Lower lobe of right lung (tissue), 2 donors: ENCODE measurements around the gene SNN. TPM values are rescaled to one million over a fixed set of nuclear protein-coding genes. Genes with fewer than 3 reads are reported as not detected.

Source experiments
- ATAC-seq, 2 donors: fragments of 200-7000 bp; cut with Tn5 transposase; one replicate each; pipeline ENCODE4 v1.9.1; 2020 to 2022; ENCODE audit warnings: mild to moderate bottlenecking in 2 of 2, moderate library complexity in 2 of 2
- DNase-seq: peaks from one replicate; pipeline ENCODE4 v3.0.0-alpha.2; 2020
- H3K27ac ChIP-seq: fragments of 200-600 bp; one replicate; pipeline ENCODE4 v1.8.0; 2022
- H3K27me3 ChIP-seq: fragments of 200-600 bp; one replicate; pipeline ENCODE4 v1.8.0; 2022; ENCODE audit warnings: low read depth
- H3K36me3 ChIP-seq: fragments of 200-600 bp; one replicate; pipeline ENCODE4 v1.8.0; 2022; ENCODE audit warnings: mild to moderate bottlenecking
- H3K4me1 ChIP-seq: fragments of 200-600 bp; one replicate; pipeline ENCODE4 v1.8.0; 2022
- H3K4me3 ChIP-seq: fragments of 200-600 bp; one replicate; pipeline ENCODE4 v1.8.0; 2022; ENCODE audit warnings: mild to moderate bottlenecking
- H3K9me3 ChIP-seq: fragments of 200-600 bp; one replicate; pipeline ENCODE4 v1.8.0; 2022
- intact Hi-C: fragments of 100-400 bp; cut with DNase I; formaldehyde crosslinking; loops from one replicate; pipeline ENCODE4 v1.11.0; 2022
- total RNA-seq: library from RNA; stranded (reverse); fragmentation: NEBNext Ultra II Directional; extraction: Animal tissue kit (Norgen Biotek cat#: 25700); gene quantifications from one replicate; pipeline ENCODE4 v1.2.1, GENCODE V29; 2021
- TF ChIP-seq, protein P1 (sequence below): fragments of 200-600 bp; IDR thresholded peaks from one replicate; pipeline ENCODE4 v1.8.0; 2022; ENCODE audit warnings: antibody characterized with exemption, mild to moderate bottlenecking
- donor health status: DM: no; HTN: yes; CAD: no; lungs with severe emphysema.

SNN gene
- total RNA-seq, 1 donor from 2014 or later: 25.5 TPM

DNA sequence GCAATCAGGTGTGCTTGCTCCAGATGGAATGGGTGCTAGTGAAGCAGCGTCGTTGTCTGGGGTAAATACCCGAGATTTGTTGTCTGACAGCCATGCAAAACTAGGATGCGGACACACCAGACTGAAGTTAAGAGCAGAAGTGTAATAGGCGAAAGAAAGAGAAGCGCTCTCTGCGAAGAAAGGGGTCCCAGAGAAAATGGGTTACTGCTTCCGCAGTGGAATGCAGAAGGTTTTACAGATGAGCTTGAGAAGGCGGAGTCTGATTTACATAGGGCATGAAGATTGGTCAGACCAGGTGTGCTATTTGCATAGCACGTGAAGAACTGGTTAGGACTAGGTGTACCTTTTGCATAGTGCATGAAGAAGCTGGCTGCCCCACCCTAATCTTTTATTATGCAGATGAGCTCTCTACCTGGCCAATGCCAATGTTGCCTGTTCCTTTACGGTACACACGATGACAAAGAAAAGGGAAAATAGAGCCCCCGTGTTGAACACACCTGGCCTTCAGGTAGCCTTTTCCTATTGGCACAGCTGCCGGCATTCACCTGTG, 32.0 kb upstream of the SNN start:
- DNase-seq (no peak), ATAC-seq (peak; percentile 64 to 67)
- TF ChIP-seq, protein P1, sequence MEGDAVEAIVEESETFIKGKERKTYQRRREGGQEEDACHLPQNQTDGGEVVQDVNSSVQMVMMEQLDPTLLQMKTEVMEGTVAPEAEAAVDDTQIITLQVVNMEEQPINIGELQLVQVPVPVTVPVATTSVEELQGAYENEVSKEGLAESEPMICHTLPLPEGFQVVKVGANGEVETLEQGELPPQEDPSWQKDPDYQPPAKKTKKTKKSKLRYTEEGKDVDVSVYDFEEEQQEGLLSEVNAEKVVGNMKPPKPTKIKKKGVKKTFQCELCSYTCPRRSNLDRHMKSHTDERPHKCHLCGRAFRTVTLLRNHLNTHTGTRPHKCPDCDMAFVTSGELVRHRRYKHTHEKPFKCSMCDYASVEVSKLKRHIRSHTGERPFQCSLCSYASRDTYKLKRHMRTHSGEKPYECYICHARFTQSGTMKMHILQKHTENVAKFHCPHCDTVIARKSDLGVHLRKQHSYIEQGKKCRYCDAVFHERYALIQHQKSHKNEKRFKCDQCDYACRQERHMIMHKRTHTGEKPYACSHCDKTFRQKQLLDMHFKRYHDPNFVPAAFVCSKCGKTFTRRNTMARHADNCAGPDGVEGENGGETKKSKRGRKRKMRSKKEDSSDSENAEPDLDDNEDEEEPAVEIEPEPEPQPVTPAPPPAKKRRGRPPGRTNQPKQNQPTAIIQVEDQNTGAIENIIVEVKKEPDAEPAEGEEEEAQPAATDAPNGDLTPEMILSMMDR: no peak
- Histone ChIP-seq H3K36me3 (no peaks in the 10 kb centered on the region), H3K27ac (no peak overlapping the region), H3K4me3 (peak overlapping the region; percentile 4), H3K27me3 (no peaks in the 10 kb centered on the region), H3K9me3 (no peaks in the 10 kb centered on the region), H3K4me1 (peaks cover 40% of the 10 kb centered on the region)
- intact Hi-C loops: no loop called here

DNA sequence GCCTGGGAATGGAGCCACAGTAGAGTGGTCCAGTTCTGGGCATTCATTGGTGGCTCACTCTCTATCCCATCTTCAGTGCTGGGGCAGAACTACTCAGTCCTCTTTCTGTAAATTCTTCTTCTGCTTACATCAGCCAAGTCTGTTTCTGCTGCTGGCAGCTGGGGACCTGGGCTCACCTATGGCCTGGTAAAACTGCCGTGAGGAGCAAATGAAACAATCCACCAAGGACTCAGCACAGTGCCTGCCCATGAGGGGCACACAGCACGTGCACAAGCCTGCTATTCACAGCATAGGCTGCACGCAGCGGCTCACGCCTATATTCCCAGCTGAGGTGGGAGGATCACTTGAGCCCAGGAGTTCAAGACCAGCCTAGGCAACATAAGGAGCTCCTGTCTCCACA, 30.9 kb upstream of the SNN start:
- no peaks in the 10 kb centered on the region for H3K36me3 ChIP-seq
- peaks cover 40% of the 10 kb centered on the region for H3K4me1 ChIP-seq
- no peak for ATAC-seq
- H3K9me3 ChIP-seq: no peaks in the 10 kb centered on the region
- intact Hi-C loops: no loop called here
- no peak overlapping the region for H3K27ac ChIP-seq
- TF ChIP-seq, protein P1: no peak
- no peak overlapping the region for H3K4me3 ChIP-seq
- DNase-seq: no peak
- no peaks in the 10 kb centered on the region for H3K27me3 ChIP-seq

DNA sequence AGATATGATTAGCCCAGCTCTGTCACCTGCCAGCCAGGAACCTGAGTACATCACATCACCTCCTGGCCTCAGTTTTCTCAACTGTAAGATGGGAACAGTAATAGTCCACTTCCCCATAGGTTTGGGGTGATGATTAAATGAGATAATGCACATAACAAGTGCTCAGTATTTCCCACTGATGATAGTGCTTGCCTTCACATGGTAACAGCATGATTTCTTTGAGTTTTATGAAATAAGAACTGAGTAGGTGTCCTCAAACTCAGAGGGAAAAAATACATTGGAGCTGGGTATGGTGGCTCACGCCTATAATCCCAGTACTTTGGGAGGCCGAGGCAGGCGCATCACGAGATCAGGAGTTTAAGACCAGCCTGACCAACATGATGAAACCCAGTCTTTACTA, 30.1 kb upstream of the SNN start:
- Histone ChIP-seq H3K4me1 (peaks cover 32% of the 10 kb centered on the region), H3K27ac (no peak overlapping the region), H3K9me3 (no peaks in the 10 kb centered on the region), H3K27me3 (no peaks in the 10 kb centered on the region), H3K36me3 (no peaks in the 10 kb centered on the region), H3K4me3 (no peak overlapping the region)
- intact Hi-C loops: no loop called here
- TF ChIP-seq, protein P1: no peak
- ATAC-seq: no peak
- DNase-seq: no peak

DNA sequence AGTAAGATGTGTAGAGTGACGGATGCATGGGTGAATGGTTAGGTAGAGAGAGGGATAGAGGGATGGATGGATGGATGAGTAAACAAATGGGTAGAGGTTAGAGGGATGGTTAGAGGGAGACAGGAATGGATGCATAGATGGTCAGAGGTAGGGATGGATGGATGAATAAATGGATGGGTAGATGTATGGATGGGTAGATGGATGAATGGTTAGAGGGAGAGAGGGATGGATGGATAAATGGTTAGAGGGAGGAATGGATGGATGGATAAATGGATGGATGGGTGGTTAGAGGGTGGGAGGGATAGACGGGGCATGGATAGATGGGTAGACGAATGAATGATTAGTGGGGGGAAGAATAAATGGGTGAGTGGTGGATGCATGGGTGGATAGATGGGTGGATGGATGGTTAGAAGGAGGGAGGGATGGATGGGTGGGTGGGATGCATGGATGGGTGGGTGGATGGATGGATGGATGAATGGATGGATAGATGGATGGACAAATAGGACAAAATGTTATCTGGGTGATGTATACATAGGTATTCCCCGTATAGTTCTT, 29.2 kb upstream of the SNN start:
- peaks cover 23% of the 10 kb centered on the region for H3K4me1 ChIP-seq
- intact Hi-C loops: no loop called here
- TF ChIP-seq, protein P1: no peak
- no peaks in the 10 kb centered on the region for H3K27me3 ChIP-seq
- no peak for ATAC-seq
- H3K36me3 ChIP-seq: no peaks in the 10 kb centered on the region
- H3K9me3 ChIP-seq: no peaks in the 10 kb centered on the region
- H3K4me3 ChIP-seq: no peak overlapping the region
- no peak overlapping the region for H3K27ac ChIP-seq
- no peak for DNase-seq

DNA sequence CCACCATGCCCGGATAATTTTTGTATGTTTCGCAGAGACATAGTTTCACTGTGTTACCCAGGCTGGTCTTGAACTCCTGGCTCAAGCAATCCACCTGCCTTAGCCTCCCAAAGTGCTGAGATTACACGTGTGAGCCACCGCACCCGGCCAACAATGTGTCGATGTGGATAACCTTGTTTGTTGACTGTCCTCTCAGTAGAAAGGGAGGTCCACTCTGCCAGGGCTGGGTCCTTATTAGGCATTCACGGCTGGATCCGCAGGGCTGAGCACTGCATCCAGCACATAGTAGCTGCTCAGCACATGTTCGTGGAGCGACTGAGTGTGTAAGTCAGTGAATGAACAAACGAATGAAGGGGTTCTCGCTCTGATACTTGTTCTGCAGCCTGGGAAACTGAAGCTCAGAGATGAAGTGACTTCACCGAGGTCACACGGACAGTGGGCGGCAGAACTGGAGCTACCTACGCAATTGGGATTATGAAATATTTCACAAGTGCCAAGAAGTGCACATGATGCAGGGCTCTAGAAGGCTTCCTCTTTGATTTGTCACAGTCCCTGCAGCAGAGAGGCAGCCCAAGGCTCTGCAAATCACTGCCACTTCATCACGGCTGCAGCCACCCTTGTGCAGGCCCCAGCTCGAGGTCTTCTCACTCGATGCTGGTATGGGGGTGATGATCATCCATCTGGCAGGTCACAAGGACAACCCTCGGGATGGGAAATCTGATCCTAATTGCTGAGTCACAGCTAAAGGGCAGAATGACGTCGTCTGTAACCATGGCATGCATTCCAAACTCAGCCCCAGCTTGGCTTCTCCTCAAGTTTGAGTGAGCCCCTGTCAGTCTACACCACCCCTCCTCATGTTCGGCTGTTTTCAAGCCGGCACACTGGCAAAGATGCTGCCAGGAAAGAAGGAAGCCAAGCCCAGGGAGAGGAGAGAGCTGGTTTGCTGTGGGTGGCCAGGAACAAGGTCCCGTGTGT, 28.0 kb upstream of the SNN start:
- no peaks in the 10 kb centered on the region for H3K9me3 ChIP-seq
- ATAC-seq (peak; percentile 90), DNase-seq (peak; percentile 89)
- no peaks in the 10 kb centered on the region for H3K27me3 ChIP-seq
- H3K4me3 ChIP-seq: peak overlapping the region; percentile 17
- H3K4me1 ChIP-seq: peaks cover 22% of the 10 kb centered on the region
- no peaks in the 10 kb centered on the region for H3K36me3 ChIP-seq
- intact Hi-C loops: loop anchor here (10.0 kb wide), 1 partner anchor 235 kb away; no protein-coding TSS in a partner anchor
- peak overlapping the region; percentile 88 for H3K27ac ChIP-seq
- TF ChIP-seq, protein P1: no peak
